PC-3 (cell line): ENCODE measurements around the gene NPR2.

ENCODE experiments used
- EZH2 ChIP-seq: fragments of 300-600 bp; sonication (generic); IDR thresholded peaks from one replicate; pipeline ENCODE4 v1.6.1; 2017; ENCODE audit warnings: antibody characterized with exemption, mild to moderate bottlenecking, low read length; ENCODE audit not compliant: unreplicated experiment
- TF ChIP-seq, protein P1 (sequence below): fragments of 300-600 bp; sonication (generic); conservative IDR thresholded peaks from 2 replicates; pipeline ENCODE4 v1.5.1; 2017; ENCODE audit warnings: antibody characterized with exemption, low read depth, mild to moderate bottlenecking, low read length

DNA sequence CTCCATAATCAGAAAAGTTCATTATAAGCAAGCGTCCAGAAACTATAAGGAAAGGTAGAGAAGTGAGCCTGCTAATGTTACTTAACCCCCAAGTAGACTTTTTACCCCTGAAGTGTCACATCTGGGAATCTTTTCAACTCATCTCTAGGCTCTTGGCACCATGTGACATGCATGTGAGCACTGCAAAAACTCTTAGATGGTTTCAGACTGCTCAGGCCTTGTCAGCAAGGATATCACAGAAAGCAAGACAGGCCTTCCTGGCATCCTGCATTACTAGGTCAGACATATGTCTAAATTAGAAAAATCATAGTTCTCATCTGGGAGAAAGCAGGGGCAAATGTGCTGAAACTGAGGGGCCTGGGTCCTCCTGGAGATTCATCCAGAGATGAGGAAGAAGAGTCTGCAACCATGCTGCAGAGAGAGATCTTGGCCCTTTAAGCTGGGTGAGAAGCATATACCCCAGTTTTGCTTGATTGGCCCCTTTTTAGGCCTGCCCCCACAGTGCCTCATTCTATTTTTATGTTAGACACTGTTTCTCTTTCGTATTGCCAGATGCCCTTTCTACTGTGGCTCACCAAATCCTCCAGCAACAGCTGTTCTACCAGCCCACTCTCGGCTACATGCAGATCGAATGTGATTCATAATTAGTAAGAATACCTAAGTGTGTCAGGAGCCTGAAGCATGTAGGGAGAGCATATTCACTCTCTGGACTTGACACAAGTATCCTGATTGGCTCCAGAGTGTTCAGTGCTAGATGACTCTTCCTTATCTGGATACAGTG is 56.6 kb downstream of the NPR2 start:
- no peak for TF ChIP-seq EZH2
- TF ChIP-seq, protein P1, sequence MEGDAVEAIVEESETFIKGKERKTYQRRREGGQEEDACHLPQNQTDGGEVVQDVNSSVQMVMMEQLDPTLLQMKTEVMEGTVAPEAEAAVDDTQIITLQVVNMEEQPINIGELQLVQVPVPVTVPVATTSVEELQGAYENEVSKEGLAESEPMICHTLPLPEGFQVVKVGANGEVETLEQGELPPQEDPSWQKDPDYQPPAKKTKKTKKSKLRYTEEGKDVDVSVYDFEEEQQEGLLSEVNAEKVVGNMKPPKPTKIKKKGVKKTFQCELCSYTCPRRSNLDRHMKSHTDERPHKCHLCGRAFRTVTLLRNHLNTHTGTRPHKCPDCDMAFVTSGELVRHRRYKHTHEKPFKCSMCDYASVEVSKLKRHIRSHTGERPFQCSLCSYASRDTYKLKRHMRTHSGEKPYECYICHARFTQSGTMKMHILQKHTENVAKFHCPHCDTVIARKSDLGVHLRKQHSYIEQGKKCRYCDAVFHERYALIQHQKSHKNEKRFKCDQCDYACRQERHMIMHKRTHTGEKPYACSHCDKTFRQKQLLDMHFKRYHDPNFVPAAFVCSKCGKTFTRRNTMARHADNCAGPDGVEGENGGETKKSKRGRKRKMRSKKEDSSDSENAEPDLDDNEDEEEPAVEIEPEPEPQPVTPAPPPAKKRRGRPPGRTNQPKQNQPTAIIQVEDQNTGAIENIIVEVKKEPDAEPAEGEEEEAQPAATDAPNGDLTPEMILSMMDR: no peak
